Measurements from ENCODE around the gene PACSIN1.

PACSIN1 gene

DNA sequence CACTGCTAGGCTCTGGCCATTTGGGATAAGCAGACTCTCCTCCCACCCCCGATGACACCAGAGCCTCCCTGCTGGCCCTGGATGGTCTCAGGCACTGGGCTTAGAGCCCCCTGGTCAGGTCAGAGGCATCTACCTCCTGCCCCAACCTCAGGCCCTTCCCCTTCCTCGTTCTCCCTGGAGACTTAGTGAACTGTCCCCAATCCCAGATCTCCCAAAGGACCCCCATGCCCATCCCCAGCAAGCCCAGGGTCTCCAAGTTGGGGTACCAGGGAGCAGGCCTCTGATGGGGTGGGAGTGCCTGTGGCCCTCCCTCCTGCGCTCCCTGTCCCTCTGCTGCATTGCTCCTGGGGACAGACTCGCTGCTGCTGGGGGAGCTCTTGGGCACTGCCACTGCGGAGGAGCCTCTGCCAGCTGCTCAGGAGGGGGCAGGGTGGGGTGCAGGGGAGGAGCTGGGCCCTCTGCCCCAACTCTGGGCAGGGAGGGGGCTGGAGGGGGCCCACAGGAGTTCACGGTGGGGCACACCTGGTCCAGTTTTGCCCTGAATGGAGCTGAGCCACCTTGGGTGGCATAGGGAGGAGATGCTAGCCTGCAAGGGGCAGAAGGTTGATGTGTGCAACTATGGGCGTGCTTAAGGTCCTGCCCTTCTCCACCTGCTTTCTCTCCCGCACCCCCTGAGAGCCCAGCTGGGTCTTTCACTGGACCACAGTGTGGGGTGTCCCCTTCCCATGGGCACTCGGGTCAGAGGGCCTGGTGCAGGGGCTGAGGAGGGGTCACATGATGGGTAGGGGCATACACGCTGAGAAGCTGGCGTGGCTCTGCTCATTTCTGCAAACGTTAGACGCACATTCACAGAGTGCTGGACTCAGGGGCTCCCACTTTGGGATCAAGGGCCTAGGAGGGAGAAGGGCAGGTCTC, 49.9 kb downstream of the PACSIN1 start:
- no peak for DNase-seq

DNA sequence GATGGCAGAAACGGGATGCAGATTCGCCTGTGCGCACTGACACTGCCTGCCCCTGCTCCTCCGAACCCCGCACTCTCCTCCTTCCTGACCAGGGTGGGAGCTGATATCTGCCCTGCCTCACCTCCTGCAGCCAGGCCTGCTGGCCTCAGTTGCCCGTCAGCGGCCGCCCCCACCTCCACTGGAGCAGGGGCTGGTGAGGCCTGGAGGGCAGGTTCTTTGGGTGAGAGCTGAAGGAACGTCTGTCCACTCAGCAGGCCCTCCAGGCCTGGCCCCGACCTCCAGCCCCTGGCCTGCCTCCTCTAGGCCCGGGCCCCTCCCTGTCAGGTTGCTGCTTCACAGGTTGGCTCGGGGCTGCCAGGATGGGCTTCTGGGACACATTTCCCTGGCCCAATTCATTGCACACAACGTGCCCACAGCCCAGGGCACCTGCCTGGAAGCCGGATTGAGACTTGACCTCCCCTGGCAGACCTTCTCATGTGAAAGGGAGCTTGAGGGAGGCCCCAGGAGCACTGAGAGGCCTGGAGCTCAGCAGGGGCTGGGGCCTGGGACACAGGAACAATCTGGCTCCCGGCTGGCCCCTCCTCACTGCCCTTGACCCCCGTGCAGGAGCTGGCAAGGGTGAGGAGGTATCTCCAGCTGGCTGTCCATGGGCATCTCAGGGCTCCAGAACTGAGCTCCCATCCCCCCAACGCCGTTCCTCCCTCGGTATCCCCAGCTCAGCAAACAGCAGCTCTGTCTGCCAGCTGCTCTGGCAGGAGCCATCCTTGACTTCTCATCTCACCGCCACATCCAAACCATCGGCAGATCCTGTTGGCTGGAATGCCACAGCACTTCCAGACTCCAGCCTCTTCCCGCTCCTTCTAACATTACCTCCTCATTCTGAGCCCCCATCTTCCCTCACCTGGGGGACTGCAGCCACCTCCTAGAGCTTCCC, 50.8 kb downstream of the PACSIN1 start:
- DNase-seq, result no peak

DNA sequence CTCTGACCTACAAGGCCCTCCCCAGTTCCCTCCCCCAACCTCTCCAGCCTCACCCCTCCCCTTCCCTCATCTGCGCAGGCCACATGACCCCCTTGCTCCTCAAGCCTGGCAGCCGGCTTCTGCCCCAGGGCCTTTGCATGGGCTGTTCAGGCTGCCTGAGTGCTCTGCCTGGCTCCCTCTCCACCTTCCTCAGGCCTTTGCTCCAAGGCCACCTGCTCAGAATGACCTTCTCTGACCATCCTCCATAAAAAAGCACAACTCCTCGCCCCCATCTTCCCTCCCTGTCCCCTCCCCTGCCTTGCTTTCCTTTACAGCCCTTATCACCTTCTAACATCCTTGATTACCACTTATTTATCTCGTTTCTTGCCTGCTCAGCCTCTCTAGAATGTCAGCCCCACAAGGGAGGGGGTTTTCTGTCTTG, 51.6 kb downstream of the PACSIN1 start:
- no peak for DNase-seq

DNA sequence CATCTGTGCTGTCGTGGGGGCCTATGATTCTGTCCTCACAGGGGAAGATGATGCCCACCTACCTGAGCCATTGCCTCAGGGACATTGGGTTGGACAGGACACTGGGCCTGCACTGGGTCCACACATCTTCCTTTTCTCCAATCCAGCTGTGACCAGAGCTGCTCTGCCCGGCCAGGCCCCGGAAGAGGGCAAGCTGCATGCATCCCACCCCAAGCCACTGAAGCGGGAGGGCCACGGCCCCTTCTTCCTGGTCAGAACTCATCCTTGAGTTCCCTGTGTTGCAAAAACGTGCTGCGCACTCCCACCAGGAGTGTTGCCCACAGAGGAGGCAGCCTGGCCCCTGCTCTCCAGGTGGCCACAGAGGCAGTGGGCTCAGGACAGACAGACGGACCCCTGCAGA, 52.1 kb downstream of the PACSIN1 start:
- no peak for DNase-seq

DNA sequence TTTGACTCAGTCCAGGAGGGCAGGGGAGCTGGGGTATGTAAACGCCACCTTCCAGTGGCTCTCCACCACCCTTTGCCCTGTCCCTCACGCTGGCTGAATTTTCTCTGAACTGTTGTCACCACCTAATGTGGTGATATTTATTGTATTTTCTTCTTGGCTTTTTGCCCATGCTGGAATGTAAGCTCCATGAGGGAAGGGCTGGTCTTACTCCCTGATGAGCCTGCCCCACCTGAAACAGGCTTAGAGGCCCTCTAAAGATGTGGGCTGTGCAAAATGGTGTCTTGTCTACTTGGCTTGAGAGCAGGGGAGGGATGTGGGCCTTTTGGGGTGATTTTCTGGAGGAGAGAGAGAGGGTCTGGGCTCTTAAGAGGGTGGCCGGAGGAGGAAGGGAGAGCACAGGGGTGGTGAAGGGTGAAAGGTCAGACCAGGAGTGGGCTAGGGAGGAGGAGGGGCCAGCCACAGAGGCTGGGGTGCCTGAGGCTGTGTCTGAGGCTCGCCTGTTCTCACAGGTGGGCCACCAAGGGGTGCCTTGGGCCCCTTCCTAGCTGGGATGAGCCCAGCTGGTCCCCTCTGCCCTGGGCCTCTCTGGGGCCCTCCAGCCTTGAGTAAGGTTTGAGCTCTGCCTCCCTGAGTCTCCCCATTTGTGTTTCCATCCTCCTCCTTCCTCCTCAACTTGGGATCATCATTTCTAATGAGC, 52.9 kb downstream of the PACSIN1 start:
- no peak for DNase-seq

DNA sequence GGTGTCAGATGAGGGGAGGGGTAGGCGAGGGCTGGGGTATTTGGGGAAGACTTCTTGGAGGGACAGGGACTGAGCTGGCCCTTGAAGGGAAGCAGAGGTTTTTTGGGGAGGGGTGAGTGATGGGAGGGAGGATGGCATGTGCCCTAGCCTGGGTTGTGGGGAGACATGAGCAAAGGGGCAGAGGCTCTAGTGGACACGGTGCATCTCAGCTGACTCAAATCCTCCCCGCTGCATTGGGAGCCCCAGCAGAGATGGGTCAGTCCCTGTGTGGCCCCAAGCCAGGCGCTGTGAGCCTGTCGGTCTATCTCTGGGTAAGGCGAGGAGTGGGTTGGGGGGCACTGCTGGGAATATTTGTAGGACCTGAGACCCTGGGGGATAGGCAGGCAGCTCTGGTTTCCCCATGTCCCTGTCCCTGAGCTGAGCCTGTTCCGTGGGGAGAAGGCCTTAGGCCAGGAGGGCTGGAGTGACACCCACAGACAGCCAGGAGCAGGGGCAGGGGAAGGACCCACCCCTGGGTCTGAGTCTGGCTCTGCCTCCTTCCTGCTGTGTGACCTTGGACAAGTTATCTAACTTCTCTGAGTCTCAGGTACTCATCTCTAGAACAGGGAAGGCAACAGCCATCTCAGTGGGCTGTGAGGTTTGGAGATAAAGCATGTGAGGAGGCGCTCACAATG, 54.2 kb downstream of the PACSIN1 start:
- DNase-seq, result no peak

DNA sequence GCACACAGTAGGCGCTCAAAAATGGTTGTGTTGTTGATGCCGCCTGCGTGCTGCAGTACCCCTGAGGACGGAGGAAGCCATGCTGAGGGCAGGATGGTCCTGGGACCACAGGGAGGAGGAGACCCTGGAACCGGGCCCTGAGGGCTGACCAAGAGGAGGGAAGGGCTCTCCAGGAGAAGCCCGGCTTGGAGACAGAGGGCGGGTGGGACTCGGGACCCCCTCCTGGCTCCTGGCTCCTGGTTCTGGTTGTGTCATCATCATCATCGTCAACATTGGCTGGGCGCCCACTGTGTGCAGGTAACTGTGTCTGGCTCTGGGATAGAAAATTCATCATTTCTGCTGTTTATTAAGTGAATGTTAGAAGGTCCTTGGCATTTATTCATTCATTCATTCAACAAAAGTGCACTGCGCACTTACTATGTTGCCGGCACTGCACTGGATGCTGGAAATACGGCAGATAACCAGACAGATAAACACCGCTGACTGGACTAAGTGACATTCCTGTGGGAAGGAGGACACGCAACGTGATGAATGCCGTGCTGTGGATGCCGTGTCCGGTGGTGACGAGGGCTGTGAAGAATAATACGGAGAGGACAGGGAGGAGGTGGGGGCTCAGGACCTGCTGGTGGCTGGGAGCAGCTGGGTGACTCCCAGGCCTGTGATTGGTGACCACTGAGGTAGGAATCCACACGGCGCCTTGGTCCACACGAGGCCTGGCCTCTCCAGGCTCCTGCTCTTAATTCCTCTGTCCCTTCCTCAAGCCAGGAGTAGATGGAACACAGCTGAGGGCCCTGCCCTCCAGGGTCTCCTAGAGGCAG, 55.0 kb downstream of the PACSIN1 start:
- DNase-seq, result no peak

DNA sequence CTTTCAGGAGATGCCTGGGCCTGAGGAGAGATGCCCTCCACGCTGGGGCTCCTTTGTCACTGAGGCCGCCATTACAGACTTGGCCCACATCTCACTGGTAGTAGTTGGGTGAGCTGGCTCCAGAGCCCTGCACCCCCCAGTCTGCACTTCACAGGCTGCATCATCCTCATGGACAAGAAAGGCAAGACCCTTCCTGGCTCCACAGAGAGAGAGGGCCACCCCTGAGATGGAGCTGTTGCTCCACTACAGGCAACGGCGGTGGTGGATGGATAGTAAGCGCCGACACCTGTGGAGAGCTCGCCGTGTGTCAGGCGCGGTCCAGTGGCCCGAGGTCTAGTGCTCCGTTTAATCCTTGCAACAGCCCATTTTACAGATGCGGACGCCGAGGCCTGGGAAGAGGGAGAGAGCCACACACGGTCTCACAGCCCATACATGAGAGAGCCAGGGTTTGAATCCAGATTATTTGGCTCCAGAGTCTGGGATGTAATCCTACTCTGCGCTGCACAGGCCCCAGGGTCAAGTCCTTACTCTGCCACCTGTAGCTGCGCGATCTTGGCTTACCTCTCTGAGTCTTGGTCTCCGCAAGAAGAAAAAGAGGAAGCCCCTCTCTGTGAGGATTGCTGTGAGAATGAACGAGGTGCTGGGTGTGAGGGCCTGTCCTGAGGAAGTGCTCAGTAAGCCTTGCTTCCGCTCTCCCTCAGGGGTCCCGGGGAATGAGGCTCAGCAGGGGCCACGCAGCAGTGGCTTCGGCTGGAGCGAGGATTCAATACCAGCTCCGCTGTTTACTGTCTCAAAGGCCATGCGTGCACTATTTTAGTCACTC, 55.8 kb downstream of the PACSIN1 start:
- DNase-seq, result no peak

DNA sequence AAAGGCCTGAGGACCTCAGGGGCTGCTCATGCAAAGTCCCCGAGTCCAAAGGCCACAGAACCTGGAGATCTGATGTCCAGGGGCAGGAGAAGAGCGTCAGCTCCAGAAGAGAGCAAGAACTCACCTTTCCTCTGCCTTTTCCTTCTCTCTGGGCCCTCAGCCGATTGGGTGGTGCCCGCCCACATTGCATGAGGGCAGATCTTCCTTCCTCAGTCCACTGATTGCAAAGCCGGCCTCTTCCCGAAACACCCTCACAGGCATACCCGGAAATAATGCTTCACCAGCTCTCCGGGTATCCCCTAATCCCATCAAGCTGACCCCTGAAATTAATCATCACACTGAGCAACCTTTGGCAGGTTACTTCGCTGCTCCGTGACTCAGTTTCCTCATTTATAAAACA, 56.9 kb downstream of the PACSIN1 start:
- no peak for DNase-seq

DNA sequence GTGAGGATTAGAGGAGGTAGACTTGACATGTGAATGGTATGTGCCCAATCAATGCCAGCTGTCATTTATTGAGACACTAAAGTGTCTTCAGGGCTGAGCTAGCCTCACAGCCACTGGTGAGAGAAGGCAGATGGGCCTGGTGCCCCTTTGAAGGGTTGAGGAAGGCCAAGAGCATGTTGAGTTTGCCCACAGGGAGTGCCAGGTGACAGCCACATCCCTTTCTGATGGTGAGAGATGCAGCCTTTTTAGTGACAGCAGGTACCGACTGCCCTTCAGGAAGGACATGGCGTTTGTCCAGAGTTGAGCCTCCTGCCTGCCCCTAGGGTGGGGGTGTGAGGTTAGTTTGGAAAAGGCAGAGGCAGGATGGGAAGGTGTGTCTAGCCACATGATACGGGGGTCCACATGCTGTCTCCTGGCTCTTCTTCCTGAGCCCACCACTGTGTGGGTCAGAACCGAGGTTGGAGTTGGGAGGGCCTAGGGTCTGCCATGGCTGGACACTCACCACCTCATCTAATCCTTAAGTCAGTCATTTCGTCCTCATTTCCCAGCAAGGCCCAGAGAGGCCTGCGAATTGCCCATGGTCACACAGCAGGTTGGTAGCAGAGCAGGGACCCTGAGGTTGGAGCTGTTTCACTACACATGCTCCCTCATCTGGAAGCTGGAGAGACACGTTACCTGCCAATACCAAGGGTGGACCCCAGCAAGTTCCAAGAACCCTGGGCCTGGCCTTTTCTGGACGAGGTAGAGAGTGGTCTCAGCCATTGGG, 57.7 kb downstream of the PACSIN1 start:
- DNase-seq, result no peak

DNA sequence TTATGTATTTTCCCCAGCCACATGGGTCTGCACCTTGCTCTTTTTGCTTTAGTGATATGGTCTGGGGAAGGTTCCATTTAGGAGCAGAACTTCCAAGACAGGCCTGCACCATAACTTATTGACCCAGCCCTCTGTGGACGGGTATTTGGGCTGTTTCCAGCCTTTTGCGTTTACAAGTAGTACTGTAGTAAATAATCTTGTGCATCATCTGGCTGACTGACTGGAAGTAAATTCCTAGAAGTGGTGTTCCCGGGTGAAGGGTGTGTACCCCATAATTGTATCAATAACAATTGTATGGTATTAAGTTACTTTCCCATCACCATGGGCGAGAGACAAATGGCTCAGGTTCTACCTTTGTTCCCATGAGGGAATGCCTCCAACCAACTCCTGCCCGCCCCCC, 58.6 kb downstream of the PACSIN1 start:
- DNase-seq, result no peak

DNA sequence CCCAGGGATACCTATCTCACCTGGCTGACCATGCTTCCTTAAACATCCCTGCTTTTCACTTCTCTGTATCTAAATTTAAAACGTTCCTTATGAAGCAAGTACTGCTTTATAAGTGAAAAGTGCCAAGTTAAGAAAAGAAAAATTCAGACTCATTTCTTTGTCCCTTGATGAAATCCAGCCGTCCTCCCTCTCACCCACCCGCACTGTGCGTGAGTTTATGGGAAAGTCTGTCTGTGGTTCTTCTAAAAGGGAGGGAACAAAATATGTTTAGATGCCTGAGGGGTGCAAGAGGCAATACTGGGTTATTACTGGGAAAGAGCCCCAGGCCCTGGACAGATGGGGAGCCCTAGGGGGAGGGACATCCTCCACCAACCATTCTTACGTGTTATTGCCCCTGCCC, 59.1 kb downstream of the PACSIN1 start:
- no peak for DNase-seq

DNA sequence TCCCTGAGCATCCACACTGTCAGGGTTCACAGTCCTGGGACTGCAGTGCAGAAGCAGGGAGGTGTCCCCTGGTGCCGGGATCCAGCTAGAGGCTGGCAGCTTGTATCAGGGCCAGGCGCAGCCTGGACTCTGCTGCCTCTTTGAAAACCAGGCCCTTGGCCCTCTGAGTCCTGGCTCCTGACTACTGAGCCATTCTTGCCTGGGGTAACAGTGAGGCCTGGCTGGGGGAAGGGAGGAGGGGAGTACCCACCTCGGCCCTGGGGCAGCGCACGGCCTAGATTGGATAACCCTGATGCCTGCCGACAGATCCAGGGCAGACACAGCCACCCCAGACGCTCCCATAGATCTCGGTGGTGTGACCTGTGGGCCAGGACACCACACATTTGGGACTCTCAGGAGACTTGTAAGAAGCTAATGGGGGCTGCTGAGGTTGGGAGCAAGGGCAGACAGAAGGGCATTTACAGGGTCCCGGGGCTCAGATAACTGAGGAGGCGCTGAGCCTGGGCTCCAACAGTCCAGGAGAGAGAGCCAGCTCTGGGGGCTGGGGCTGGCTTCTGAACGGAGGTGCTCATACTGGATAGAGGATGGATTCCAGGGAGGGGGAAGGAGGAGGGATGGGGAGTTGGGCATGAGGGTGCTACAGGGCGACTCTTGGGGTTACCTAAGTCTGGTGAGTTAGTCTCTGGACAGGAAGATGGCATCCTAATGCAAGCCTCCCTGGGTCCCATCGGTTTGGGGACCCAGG, 59.7 kb downstream of the PACSIN1 start:
- no peak for DNase-seq

DNA sequence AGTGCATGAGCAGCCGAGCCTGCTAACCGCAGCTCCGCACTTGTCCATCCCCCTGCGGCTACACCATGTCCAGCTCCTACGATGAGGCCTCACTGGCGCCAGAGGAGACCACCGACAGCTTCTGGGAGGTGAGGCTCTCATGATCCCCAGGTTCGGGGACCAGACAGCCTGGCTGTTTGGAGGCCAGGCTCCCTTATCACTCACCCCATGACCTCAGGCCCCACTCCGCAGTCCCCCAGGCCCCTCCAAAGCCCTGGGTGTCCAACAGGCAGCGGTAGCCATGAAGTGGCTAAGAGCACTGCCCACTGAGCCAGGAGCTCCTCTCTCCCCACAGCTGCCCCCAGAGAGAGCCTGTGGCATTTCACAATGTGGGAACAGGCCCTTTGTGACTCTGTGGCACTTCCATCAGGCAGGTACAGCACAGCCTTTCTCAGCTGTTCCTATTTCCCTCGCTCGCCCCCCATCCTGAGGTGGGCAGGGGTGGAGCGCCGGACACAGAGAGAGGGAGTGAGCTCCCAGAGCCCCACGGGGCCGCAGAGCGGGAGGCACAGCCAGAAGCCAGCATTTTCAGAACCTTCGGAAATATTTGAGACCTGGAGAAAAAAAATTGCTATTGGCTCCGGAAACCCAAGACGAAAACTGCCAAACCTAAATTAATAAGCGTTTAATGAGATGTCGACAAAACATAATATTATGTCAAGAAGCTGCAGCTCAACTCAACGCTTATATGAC, 60.5 kb downstream of the PACSIN1 start:
- no peak for DNase-seq

DNA sequence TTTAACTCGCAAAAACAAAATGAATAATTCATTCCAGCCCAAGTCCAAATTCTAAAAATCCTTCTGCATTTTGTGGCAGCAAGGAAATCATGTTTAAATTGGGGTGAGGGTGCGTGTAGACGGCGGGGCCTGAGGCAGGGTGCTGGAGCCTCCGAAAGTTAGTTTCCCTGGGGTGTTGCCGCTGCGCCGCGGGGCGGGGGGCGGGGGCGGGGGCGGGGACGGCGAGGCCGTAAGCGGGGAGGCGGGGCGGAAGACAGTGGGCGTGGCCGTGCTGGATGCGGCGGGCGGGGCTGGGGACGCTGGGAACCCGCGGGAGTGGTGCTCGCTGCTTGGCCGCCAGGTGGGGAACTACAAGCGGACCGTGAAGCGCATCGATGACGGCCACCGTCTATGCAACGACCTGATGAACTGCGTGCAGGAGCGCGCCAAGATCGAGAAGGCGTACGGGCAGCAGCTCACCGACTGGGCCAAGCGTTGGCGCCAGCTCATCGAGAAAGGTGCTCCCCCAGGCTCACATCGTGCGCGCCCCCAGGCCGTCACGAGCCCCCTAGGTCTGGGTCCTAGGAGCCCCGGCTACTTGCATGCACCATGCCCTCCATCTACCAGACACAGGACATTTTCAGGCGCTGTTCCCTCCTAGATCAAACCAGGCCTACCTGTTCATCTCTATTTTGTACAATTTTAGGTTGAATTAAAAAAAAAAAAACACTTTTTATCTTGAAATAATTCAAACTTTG, 61.3 kb downstream of the PACSIN1 start:
- peak; percentile 89 to 93 for DNase-seq

DNA sequence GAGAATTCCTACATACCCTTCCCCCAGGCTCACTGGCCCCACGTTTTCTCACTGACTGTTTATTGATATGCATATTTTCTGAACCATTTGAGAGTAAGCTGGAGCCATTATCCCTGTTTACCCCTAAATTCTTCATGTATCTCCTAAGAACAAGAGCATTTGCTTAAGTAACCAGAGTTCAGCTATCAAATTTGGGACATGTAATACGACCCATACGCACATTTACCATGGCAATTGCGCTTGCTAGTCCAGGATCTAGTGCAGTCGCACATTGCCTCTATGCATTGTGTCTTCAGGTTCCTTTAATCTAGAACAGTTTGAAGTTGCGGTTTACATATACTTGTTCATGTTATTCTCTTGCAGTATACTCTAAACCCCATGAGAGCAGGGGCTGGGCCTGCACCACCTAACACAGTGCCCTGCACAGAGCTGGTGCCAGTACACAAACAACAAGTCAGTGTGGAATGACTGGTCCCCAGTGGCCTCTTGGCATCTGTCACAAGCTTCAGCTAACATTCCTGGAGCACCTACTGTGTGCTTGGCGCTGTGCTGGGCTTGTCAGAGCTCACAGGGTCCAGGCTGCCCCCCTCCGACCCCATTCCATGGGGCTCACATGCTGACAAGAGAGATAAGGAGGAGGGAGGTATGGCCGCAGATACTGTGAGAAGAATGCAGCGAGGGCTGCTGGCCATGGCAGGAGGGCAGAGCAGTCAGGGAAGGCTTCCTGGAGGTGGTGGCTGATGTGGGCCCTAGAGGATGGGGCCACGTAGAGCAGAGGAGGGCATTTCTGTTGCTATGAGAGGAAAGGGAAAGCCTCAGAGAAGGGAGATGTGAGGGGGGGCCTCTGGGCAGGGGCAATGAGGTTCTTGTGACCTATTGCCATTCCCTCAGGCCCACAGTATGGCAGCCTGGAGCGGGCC, 62.1 kb downstream of the PACSIN1 start:
- DNase-seq, result no peak
